Measurements from ENCODE around the gene GJB6.

The GJB6 gene

GRCh38 chr13:20227730-20228129 lies 4.4 kb downstream of the GJB6 start:
- DNase-seq = no peak

GRCh38 chr13:20227288-20227687 lies 4.8 kb downstream of the GJB6 start:
- DNase-seq = no peak

DNA sequence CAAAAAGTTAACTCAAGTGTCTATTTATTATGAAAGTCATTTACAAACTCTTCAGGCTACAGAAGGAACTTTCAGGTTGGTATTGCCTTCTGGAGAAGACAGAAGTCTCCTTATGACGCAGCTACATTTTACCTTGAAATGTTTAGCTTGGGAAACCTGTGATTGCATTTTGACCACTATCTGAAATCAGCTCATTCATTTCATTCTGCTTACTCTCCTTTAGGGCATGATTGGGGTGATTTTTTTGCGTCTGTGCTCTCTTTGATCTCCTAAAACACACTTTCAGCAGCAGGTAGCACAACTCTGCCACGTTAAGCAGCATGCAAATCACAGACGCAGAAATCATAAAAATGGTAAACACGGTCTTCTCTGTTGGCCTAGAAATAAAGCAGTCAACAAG lies 9.6 kb downstream of the GJB6 start:
- DNase-seq = no peak

GRCh38 chr13:20221772-20222171 lies 10.3 kb downstream of the GJB6 start:
- no peak for DNase-seq

GRCh38 chr13:20219577-20219976 lies 12.5 kb downstream of the GJB6 start:
- DNase-seq = no peak

- DNase-seq = no peak
These were observed 15.0 kb downstream of the GJB6 start for GRCh38 chr13:20217168-20217567.

DNA sequence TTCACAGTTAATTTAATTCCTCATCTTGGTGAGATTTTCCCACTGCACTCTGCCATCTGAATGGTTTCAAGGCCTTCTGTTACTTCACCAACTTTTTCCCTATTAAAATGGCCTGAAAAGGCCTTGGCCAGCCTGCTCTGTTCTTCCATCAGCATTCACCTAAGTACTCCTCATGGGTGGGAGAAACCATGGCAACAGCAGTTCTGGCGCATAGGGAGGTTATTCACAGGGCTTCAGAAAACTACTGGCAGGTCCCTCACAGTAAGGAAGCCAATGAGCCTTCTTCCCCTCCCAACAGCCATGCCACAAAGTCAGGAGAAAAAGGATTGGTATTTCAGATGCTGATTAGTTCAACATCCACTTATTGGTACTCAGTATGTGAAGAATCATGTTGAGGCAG lies 22.2 kb downstream of the GJB6 start:
- peak in 19 of 56 donors; percentile 12 to 82 (median 35) for DNase-seq

GRCh38 chr13:20206698-20207235 lies 25.4 kb downstream of the GJB6 start:
- DNase-seq = no peak

GRCh38 chr13:20206065-20206697 lies 25.9 kb downstream of the GJB6 start:
- no peak for DNase-seq

GRCh38 chr13:20198781-20199180 lies 33.3 kb downstream of the GJB6 start:
- no peak for DNase-seq

DNA sequence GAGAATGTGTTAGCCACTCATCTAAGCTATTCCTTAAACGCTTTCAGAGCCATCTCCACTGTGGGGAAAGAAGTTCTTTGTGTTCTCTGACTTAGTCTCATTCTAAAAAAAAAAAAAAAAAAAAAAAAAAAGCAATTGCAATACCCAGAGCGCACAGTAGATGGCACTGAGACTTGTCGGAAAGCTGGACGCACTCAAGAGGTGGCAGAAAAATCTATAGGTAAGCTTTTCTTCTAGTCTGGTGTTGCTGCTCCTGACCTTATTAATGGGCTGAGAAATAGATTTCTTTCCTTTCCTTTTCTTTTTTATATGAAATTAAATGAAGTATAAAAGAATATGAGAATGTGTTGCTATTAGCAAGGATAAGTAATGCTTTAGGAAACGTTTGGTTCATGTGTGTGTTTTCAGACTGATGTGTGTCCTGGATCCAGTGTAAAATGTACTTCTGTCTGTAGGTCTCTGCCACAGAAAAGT lies 34.7 kb downstream of the GJB6 start:
- DNase-seq = peak in 4 of 56 donors; percentile 6 to 30 (median 15)

GRCh38 chr13:20195801-20196200 lies 36.3 kb downstream of the GJB6 start:
- DNase-seq = no peak

- no peak for DNase-seq
These were observed 38.0 kb downstream of the GJB6 start for GRCh38 chr13:20193907-20194631.

DNA sequence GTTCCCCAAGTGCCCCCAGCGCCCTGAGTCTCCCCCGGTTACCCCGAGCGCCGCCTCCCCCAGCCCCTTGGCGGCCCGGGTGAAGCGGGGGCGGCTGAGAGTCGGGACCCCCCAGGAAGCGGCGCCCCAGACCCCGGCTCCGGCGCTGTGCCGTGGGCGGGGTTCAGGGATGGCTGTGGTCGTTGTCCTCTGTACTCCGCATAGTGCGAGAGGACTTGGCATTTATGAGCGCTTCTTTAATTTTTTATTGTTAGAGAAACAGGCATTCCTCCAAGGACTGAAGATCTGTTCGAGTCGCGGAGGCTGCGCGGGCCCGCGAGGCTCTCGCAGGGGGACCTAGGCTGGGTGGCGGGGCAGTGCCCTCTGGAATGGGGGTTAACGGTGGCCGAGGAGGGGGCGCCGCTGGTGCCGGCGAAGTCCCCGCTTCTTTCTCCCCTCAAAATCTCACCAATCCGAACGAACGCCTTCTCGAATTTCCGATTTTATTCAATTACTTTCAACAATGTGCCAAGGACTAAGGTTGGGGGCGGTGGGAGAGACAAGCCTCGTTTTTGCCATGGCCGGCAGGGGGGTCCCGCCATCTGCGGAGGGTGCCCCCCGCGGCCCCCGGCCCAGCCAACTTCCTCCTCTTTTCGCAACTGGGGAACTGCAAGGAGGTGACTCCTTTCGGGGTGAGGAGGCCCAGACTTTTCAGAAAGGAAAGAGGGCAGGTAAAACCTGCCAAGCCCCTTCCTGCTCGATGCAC lies 38.8 kb downstream of the GJB6 start:
- no peak for DNase-seq

DNA sequence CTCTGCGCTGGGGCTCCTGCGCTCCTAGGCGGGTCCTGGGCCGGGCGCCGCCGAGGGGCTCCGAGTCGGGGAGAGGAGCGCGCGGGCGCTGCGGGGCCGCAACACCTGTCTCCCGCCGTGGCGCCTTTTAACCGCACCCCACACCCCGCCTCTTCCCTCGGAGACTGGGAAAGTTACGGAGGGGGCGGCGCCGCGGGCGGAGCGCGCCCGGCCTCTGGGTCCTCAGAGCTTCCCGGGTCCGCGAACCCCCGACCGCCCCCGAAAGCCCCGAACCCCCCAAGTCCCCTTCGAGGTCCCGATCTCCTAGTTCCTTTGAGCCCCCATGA lies 39.3 kb downstream of the GJB6 start, which contains the start of gene GJB2:
TSS of gene GJB2 (minus strand) at position 103 of the 326 bp plus-strand sequence. CDS start 3,357 bp downstream, outside the sequence.
- DNase-seq = no peak

GRCh38 chr13:20192158-20192835 lies 39.8 kb downstream of the GJB6 start:
- DNase-seq = peak in 2 of 56 donors; percentile 12 to 20

DNA sequence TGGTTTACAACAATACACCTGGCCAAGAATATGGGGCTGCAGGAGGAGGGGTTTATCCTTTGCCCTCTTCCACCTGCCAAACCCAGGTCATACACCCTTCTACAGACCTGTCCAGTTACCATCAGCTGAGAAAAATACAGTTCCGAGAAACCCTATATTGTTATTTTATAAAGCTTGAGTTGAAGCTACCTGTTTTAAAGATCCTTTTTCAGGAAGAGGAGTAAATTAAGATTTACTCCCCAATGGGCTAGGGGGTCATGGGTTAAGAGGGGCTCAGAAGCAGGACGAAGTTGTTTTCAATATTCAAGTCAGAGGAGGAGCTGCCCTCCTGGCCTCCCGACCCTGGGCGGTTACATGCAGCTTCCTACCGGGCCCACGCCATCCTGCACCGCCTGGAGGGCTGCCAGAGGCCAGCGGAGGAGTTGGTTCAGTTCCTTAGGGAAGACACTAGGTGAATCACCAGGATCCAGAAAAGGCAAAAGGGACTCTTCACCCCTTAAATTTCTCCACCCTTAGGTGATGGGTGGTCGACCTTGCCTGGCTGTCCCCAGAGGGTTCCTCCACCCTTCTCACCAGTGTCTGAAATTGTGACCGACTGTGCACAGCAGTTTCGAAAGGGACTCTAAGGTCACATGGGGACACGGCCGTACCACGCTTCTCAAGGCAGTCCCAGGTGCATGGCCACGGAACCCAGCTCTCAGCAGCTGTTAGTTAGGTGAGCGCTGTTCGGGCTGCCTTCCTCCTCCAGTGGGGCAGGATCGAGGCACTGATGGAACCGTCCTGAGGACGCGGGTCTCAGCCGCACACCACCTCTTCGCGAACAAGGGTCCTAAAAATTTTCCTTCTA lies 40.6 kb downstream of the GJB6 start:
- DNase-seq = no peak

- no peak for DNase-seq
These were observed 41.4 kb downstream of the GJB6 start for GRCh38 chr13:20190481-20191310.

GRCh38 chr13:20190076-20190475 lies 42.0 kb downstream of the GJB6 start:
- DNase-seq = no peak

All from nucleus accumbens (tissue), 56 donors.